ENCODE data around the gene ABI3BP.
A peak's percentile ranks its signal among the peaks of the same experiment; 100 is the strongest.

Gene ABI3BP

DNA sequence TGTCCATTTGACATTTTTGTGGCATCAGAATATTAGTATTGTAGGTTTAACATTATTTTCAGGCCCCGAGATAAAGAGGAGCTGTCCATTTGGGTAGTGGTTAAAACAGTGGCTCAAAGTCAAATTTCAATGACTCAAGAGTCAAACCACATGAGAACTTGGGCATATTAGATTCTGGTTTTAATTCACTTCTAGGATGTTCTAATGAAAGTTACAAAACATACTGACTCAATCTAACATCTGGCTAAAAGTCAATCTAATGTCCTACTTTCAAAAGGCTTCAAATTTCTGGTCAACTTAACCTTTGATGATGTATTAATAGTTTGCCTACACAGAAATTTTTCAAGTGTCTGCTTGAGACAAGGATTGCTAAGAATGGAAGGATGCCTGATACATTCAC, 112.4 kb downstream of the ABI3BP start:
- DNase-seq, result no peak

DNA sequence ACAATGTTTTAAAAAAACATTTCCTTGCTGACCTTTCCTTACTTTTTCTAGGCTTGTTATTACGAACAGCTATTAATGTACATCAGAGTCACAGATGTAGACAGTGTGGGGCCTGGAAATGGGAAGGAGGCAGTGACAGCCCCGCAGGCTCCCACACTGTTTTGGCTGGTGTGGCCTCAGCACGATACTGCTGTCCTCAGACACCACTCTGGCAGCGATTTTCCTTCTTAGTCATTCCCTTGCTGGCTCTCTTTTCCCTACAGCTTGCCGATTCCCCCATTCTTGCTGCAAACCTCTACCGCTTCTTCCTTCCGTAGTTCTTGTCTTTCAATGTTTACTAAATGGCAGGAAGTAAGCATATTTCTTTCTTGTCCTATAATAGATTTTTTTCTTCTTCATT, 113.1 kb downstream of the ABI3BP start:
- no peak for DNase-seq

DNA sequence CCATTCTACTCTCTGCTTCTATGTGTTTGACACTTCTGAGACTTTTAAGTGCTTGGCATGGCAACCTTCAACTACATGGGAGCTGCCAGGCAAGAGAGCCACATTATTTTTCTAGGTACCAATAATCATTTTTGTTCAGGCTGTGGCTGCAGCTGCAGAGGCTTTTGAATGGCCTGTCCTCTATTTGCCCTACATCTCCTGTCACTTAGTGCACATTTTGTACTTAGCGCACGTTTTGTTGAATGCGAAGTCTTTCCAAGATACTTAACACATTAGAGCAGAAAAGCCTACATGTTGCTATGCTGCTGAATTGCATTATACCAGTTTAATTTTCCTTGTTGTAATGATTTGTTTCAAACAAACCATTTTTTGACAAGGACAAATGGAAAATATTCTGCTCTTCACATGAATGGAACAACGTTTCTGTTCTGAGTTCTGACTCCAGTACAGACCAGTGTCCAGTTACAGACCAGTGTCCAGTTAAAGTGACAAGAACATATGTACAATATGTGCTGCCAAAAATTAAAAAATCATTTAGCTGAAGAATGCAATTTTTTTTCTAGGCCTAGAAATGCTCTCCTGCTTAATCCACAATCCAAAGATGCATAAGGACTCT, 113.9 kb downstream of the ABI3BP start:
- no peak for DNase-seq

DNA sequence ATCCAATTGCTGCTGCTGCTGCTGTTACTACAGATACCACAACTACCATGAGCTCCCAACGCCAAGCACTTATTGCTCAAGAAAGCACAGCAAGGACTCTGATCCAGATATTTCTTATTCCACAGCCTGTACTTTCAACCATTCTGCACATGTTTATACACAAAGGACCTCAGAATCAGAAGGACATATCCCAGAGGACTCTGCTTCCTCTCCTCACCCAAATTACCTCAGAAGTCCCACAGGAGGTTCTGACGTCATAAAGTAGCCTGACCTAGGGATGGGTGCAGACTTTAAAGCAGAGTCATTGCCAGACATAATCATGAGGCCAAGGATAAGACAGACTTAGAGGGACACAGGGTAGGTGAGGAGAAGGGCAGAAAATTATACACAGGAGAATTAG, 115.9 kb downstream of the ABI3BP start:
- no peak for DNase-seq

DNA sequence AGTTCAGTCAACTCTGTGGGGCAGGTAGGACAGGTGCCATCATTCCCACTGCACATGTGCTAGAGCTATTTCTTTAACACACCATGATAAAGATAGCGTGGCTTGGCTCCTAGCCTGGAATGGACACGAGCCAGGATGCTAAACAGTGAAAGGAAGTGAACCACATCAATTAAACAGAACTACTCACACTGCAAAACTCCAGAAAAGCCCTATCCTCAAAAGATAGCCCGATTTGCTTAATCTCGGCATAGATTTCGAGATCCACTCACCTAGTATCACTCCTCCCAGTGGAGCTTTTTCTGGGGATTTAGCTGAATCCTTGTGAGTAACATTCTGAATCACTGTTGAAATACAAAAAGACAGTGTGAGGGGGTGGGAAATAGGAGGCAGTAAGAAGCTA, 118.0 kb downstream of the ABI3BP start:
- no peak for DNase-seq

DNA sequence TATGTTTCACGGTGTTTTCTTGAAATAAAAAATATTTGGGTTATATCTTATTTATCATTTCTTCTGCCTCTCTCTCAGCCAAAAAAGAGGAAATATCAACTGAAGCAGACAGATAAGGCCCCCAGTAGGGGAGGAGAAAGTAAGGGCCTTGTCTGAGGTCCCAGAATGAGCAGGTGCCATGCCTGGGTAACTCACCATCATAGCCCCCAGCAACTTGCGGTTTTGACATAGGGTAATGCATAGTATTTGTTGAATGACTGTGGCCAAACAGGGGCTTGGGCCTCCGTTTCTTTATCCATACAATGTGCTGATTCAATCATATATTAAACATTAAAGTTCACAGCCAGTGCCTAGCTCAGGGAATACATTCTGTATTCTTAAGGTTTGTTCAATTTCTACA, 119.6 kb downstream of the ABI3BP start:
- DNase-seq, result no peak

DNA sequence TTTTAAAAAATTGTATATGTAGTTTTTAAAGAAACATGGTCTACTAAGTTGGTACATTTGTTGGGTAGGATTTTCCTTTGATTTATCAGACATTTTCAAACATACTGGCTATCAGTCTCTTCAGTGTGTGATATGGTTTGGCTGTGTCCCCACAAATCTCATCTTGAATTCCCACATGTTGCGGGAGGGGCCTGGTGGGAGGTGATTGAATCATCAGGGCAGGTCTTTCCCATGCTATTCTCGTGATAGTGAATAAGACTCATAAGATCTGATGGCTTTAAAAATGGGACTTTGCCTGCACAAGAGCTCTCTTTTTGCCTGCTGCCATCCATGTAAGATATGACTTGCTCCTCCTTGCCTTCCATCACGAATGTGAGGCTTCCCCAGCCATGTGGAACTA, 121.9 kb downstream of the ABI3BP start:
- DNase-seq, result no peak

DNA sequence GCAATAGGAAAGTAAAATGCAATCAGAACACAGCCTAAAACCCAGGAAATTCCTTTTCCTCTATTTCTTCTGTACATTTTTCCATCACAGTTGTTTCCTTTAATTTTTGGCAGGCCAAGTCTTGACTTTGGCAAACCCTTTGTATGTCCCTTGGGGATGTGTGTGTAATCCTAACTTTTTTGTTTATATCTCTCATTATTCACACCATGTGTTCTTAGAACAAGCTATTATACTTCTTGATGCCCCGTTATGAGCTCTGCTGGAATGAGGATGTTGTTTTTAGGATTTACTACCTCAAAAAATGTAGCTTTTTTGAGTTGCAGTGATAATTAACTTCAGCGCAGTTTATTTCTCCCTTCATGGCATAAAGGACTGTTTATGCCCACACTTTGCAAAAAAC, 123.4 kb downstream of the ABI3BP start:
- DNase-seq, result no peak

DNA sequence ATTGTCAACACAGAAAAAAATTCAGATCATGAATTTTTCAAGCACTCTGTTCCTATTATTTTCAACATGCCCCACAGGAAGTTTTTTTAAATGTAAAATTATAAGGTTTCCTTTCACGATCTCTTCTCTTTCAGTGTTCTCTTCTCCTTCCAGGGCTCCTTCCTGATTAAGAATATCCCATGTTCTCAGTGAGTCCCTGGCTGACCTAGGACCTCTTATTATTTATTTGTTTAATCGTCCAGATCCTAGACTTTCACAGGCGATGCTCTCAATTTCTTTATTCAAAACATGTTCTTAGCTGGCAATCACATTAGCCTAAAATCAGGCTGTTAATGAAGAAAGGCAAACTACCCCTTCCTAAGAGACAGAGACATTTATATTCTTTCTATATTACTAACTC, 124.3 kb downstream of the ABI3BP start:
- no peak for DNase-seq

DNA sequence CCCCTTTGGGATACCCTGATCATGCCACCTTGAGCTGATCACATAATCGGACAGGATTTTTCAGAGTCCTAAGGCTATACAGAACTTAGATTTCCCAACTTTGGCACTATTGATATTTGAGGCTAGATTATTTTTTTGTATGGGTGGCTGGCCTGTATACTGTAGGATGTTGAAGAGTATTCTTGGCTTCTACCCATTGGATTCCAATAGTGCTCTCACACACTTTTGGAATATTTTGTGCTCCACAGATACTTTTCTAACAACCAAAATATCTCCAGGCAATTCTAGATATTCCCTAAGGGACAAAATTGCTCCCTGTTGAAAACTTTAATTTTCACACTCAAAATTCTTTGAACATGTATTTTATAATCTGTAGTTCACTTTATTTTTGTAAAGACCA, 125.1 kb downstream of the ABI3BP start:
- DNase-seq, result no peak

DNA sequence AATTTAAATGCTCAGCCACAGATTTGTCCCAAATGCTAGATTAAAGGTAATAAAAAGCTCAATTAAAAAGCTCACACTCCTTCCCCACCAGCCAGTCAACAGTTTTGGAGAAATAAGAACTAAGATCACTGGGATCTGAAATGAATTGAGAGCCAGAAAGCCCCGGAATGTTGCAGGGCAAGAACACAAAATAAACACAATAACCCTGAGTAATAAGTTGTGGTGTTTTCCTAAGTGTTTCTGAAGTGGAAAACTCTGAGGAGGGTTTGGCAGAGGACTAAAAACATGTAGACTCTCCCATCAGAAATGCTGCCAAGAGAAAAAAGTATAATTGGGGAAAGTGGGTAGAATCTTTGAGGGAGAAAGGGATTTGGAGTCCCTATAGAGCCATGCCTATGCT, 127.8 kb downstream of the ABI3BP start:
- DNase-seq, result no peak

DNA sequence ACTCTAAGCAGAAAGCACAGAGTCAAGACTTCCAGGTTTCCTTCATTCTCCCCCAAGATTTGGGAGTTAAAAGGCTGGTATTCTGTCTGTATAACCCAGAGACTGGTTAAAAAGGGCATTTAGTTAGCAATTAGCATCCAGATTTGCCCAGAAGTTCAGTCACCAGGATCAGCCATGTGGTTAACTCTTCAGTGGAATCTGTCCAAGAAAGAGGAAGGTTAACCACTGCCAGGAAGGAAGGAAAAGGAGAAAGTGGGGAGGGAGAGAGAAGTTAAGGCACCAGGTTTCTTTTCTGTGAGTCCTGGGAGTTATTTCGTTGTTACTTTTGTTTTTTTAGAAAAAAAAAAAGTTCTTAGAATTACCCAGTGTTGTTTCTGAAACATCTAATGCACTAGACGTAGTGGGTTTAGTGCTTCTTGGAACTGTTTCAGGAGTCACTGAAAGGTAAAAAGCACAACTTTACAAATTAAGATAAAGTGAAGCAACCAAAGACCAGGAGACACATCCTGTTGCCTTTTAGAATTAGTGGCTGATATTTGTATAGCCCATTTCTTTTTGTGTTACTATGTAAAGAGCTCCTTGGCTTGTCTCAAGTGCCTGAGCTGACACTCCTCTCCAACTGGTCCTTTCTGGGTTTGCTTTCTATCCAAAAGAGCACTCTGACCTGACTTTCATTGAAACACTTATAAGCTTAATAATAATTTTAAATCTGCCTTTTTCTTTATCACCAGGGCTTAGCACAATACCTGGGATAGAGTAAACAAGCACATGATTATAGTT, 128.6 kb downstream of the ABI3BP start:
- DNase-seq, result no peak

DNA sequence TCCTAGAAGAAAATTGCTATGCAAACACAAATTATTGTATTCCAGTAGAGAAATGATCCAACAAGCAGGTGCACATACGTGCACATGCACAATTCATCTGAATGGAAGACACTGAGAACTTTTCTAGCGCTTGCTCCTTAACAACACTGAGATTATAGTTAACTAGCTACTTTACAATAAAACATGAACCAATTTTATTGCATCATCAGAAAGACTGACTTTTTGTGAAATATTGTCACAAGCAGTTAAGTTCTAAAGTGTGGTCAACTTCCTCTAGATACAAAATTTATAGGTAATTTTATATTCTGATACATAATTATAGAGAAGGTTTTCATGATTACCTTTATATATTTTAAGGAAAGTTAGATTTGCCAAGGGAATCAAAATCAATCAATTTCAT, 135.4 kb downstream of the ABI3BP start:
- no peak for DNase-seq

DNA sequence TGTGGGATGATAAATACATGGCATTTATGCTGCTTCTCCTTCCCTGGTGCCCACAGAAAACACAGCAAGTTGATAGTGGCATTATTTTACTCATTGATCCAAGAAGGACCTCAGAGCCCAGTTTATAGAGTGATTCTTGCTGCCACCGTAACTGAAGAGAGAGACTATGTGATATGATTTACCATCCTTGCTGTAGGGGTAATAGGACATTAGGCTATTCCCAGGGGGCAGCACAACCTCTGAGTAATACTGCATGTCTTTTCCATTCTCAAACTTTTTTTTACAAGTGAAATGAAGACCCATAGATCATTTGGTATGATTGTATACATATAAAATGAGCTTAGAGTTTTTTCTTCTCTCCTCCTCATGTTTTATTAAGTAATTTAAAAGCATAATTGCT, 136.4 kb downstream of the ABI3BP start:
- no peak for DNase-seq

DNA sequence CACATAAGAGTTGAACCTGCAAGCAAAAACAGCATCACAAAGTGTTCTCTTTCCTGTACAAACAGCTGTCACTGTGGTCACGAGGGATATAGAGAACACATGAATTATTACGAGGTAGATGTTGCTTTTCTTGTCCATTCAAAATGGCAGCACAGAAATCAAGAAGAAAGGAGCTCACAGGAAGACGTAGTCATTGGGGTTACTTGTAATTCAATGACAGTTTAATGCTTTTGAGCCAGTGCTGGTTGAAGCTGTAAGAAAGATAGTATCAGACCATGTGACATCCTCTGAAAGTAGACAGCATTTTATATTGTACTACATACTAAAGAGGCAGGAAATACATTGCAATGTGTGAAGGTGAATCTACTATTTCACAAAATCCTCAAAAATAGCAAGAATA, 140.4 kb downstream of the ABI3BP start:
- DNase-seq, result no peak

DNA sequence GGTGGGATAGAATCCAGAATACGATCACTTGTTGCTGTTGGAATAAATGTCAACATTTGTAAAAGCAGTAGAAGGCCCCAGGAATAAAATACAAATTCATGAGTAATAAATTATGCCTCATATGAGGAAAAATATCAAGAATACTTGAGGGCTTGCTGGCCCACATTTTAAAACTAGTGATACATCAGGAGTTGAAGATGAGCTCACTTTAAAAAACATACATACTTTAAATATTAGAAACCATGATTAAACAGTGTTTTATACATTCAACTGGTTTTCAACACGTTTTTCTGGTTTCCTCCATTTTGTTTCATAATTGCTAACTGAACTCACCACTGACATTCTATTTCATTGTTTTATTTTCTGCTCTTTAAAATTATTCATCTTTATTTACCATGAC, 142.5 kb downstream of the ABI3BP start:
- no peak for DNase-seq

DNA sequence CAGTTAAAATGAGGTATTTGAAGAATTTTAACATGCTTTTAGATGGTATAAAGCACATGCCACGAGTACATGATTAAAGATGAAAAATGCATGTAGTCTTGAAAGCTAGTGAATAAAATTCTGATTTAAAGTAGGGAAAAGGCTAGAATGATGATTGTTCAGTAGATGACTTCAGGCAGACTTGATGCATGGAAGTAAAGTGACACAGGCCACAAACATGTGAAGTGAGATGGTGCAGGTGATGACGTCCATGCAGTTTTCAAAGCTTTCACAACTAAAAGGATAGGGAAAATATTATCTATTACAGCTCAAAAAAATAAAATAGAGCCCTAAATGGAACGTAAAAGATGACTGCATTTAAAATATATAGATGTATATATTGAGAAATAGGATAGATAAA, 143.1 kb downstream of the ABI3BP start:
- DNase-seq, result no peak

DNA sequence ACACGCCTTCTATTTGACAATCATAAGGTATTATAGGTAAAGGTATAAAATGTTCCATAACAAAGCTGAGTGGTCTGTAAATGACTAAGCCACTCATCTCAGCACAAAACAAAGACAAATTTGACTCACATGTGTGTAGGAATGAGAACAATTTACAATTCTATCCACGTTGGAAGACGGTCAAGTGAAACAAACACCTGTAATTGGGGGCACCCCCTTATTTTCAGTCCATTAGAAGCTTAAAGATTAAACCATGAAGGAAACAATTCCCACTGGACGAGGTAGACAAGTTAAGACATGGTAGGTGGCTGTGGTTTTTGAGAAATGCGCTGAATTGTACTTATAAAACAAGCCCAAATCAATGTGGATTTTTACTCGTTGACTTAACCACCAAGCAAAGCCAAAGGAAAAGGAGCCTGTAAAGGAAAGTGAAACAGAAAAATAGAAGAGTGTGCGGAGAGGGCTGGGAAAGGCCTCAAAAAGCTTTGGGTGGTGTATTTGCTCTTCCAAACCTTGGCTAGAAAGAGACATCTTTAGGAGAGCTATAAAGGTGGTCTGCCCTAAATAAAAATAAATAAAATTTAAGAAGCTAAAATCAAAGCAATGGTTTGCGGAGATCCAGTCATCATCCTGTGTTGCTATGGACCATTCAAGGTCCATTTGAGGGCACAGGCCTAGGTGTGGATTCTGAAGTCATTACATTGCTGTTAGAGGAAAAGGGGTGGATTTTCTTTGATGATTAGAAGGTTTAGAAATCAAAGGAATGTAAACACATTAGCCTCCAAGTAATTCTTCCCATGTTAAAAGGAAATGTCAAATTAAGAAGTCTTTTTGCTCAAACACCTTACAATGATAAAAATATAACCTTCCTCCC, 148.9 kb downstream of the ABI3BP start:
- no peak for DNase-seq

DNA sequence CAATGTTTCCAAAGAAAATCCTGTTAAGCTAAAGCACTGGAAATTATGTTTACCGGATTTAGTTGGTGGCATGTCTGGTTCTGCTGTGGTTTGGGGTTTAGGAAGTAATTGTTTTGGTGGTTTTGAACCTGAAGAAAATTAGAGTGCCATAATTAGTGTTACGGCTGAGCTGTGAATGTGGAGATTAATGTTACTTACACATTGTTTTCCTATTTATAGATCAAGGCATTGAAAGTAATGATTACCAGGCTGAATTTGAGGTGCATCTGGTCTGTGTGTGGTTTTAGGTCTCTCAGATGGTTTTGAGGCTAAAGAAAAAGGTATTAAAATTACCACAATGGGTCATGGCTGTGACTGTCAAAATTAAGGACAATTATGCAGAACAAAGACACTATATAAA, 155.1 kb downstream of the ABI3BP start:
- DNase-seq, result peak; percentile 23

DNA sequence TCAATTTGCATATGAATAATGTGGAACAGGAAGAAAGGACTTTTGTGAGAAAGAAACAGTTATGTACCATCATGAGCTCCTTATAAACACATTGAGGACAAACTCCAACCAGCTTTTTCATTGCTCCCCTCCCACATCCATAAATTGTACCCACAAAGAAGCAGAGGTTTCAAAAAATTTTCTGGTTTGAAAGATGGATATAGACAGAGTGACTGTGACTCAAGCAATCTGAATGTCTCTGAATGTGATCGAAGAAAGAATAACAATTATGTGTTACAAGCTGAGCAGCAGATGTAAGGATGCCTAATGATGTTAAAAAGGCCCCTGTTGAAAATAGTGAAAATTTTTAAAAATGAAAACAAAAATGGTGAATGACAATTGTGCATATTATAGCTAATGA, 156.6 kb downstream of the ABI3BP start:
- no peak for DNase-seq

DNA sequence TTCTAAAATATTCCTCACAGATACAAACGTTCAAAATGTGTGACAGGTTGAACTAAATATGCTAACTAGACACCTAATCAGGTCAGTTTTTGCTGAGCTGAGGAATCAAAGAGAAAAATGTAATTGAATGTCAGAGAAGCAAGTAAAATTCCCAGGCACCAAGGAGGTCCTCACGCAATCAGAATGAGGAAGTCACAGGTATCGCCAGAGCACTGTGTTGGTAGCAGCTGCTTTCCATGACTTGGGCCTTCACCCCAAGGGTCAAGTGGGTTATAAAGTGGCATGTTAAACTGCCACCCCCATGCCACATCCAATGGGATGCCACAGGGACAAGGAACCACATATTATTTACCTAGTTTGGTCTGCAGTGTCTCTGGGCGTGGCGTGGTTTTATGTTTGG, 158.9 kb downstream of the ABI3BP start:
- no peak for DNase-seq

DNA sequence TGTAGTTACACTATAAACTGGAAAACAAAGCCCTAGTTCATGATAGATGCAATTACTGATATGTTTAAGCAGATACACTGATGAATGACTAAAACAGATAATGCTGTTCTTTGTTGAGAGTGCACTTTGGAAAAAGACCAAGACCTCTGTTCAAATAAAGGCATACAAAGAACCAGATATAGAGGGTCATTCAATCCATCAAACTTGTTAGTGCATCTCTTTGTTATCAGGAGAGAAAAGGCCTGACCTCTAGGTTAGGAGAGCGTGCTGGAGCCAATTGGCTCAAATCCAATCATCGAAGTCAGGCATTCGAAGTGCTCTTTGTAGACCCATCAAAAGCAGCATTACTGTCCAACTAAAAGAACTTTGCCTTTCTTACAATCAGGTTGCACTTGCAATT, 159.7 kb downstream of the ABI3BP start:
- DNase-seq, result no peak

DNA sequence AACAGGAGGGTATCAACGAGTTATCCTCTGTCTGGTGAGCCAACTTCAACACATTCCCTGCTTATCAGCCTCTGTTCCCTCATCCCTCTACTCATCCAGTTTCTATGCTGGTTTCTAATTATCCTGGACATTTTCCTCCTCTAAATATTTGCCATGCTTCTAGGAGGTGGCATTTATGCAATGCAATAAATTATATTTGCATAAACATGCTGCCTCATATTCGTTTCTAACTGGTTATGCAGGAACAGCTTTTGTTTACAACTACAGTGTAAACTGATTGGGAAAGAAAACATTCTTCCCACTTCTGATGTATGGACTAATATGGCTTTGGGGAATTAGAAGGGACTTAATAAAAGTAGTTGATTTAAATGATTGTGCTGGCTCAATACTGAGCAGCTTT, 161.6 kb downstream of the ABI3BP start:
- DNase-seq, result no peak

DNA sequence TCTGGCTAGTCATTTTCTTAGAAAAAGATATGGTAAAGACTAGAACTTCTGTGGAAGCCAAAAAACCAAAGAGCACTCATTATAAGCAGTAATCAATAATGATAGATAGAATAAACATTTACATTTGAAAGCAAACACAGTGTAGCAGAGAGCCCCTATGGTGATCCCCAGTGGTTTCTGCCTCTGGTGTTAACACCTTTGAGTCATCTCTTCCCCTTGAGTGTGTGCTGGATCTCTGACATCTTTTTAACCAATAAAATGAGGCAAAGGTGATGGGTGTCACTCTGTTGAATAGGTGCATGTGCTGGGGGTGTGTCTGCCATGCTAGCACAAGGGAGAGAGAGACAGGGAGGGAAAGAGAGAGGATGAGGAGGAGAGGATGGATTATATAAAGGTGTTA, 162.3 kb downstream of the ABI3BP start:
- DNase-seq, result no peak

Measured in NCI-H1417 treated with DMSO at 0.1 percent for 48 hours (cell line).